ENCODE measurements around the gene PPP1R7.

Gene PPP1R7

GRCh38 chr2:241213567-241213966 is 63.3 kb downstream of the PPP1R7 start:
- Histone ChIP-seq H3K4me1 (ENCODE audit: insufficient read depth, low read length, poor library complexity, severe bottlenecking) (peaks cover 3% of the 10 kb centered on the region), H3K27me3 (ENCODE audit: insufficient read depth, low read length, poor library complexity, severe bottlenecking) (no peaks in the 10 kb centered on the region), H3K4me3 (ENCODE audit: low read length, poor library complexity, severe bottlenecking) (no peak overlapping the region), H4K20me1 (ENCODE audit: insufficient read depth, low read length, poor library complexity, severe bottlenecking) (no peaks in the 10 kb centered on the region), H3K4me2 (ENCODE audit: low read depth, low read length, poor library complexity, severe bottlenecking) (no peak overlapping the region), H3F3A (ENCODE audit: low read depth) (no peaks in the 10 kb centered on the region), H3K9me3 (ENCODE audit: insufficient read depth, low read depth, low read length) (no peaks in the 10 kb centered on the region), H3K79me2 (ENCODE audit: insufficient read depth, low read length) (no peaks in the 10 kb centered on the region), H3K36me3 (ENCODE audit: insufficient read depth, low read length) (no peaks in the 10 kb centered on the region), H3K9ac (ENCODE audit: low read depth, low read length, poor library complexity, severe bottlenecking) (no peak overlapping the region), H3K9me2 (replicated peaks; ENCODE audit: low read depth, low read length) (no peaks in the 10 kb centered on the region), H2AFZ (ENCODE audit: low read length) (no peak overlapping the region)
- TF ChIP-seq CTCF (conservative IDR thresholded peaks at IDR 0.05; ENCODE audit: low read length) (no peak), EZH2phosphoT487 (IDR thresholded peaks at IDR 0.05; ENCODE audit: borderline replicate concordance) (no peak)

- Histone ChIP-seq H3K36me3 (ENCODE audit: insufficient read depth, low read length) (no peaks in the 10 kb centered on the region), H3K4me3 (ENCODE audit: low read length, poor library complexity, severe bottlenecking) (no peak overlapping the region), H3K9ac (ENCODE audit: low read depth, low read length, poor library complexity, severe bottlenecking) (no peak overlapping the region), H3K79me2 (ENCODE audit: insufficient read depth, low read length) (no peaks in the 10 kb centered on the region), H3F3A (ENCODE audit: low read depth) (no peaks in the 10 kb centered on the region), H3K4me1 (ENCODE audit: insufficient read depth, low read length, poor library complexity, severe bottlenecking) (peaks cover 3% of the 10 kb centered on the region), H3K27me3 (ENCODE audit: insufficient read depth, low read length, poor library complexity, severe bottlenecking) (no peaks in the 10 kb centered on the region), H3K9me2 (replicated peaks; ENCODE audit: low read depth, low read length) (no peaks in the 10 kb centered on the region), H4K20me1 (ENCODE audit: insufficient read depth, low read length, poor library complexity, severe bottlenecking) (no peaks in the 10 kb centered on the region), H3K4me2 (ENCODE audit: low read depth, low read length, poor library complexity, severe bottlenecking) (no peak overlapping the region), H2AFZ (ENCODE audit: low read length) (no peak overlapping the region), H3K9me3 (ENCODE audit: insufficient read depth, low read depth, low read length) (no peaks in the 10 kb centered on the region)
- TF ChIP-seq CTCF (conservative IDR thresholded peaks at IDR 0.05; ENCODE audit: low read length), result no peak
- no peak for TF ChIP-seq EZH2phosphoT487 (IDR thresholded peaks at IDR 0.05; ENCODE audit: borderline replicate concordance)
Measured at GRCh38 chr2:241214209-241214608, 63.9 kb downstream of the PPP1R7 start.

- H3K4me3 ChIP-seq (ENCODE audit: low read length, poor library complexity, severe bottlenecking), result no peak overlapping the region
- H3K9ac ChIP-seq (ENCODE audit: low read depth, low read length, poor library complexity, severe bottlenecking), result no peak overlapping the region
- no peaks in the 10 kb centered on the region for H4K20me1 ChIP-seq (ENCODE audit: insufficient read depth, low read length, poor library complexity, severe bottlenecking)
- H3K9me3 ChIP-seq (ENCODE audit: insufficient read depth, low read depth, low read length), result no peaks in the 10 kb centered on the region
- no peak overlapping the region for H2AFZ ChIP-seq (ENCODE audit: low read length)
- H3K4me1 ChIP-seq (ENCODE audit: insufficient read depth, low read length, poor library complexity, severe bottlenecking), result peaks cover 3% of the 10 kb centered on the region
- no peaks in the 10 kb centered on the region for H3K36me3 ChIP-seq (ENCODE audit: insufficient read depth, low read length)
- no peaks in the 10 kb centered on the region for H3F3A ChIP-seq (ENCODE audit: low read depth)
- no peaks in the 10 kb centered on the region for H3K9me2 ChIP-seq (replicated peaks; ENCODE audit: low read depth, low read length)
- H3K4me2 ChIP-seq (ENCODE audit: low read depth, low read length, poor library complexity, severe bottlenecking), result no peak overlapping the region
- TF ChIP-seq CTCF (conservative IDR thresholded peaks at IDR 0.05; ENCODE audit: low read length) (no peak), EZH2phosphoT487 (IDR thresholded peaks at IDR 0.05; ENCODE audit: borderline replicate concordance) (no peak)
- no peaks in the 10 kb centered on the region for H3K27me3 ChIP-seq (ENCODE audit: insufficient read depth, low read length, poor library complexity, severe bottlenecking)
- no peaks in the 10 kb centered on the region for H3K79me2 ChIP-seq (ENCODE audit: insufficient read depth, low read length)
Measured at GRCh38 chr2:241214766-241215165, 64.5 kb downstream of the PPP1R7 start.

Data from Loucy (cell line).